GM19043 (cell line): ENCODE measurements around the gene CERK.

Source experiments
- ATAC-seq: cut with Tn5 transposase; IDR thresholded peaks from one replicate; pipeline ENCODE4 v1.9.1; 2021; ENCODE audit warnings: low read depth; ENCODE audit not compliant: unreplicated experiment

CERK gene

GRCh38 chr22:46681010-46681409 is 57.0 kb downstream of the CERK start:
- no peak for ATAC-seq

DNA sequence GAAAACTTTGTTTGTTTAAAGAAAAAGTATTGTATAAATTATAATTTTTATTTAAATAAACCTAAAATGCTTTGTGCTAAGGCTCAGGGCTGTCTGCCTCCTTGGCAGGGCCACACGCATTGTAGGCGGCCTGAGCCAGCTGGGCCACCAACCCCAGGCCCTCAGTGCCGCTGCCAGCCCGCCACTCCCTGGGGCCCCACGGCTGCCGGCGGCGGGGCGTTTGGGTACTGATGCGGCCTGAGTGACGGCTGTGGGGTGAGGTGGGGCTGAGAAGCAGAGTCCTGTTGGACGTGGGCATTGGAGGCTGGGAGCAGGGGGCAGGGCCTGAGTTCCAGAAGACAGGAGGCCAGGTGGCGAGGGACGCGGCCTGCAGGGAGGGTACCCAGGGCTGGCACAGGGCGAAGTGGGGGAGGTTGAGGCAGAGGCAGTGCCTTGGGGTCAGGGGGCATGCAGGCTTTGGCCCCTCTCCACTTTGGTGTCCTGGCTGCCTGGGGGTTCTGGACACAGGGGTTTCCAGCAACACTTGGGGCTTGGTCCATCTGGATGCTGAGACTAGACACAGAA is 58.3 kb downstream of the CERK start:
- ATAC-seq: no peak

- no peak for ATAC-seq
Observed at GRCh38 chr22:46678785-46679700, 59.0 kb downstream of the CERK start.

GRCh38 chr22:46678003-46678657 is 59.9 kb downstream of the CERK start:
- no peak for ATAC-seq

GRCh38 chr22:46677323-46678002 is 60.6 kb downstream of the CERK start:
- no peak for ATAC-seq

GRCh38 chr22:46676881-46677280 is 61.2 kb downstream of the CERK start:
- no peak for ATAC-seq

DNA sequence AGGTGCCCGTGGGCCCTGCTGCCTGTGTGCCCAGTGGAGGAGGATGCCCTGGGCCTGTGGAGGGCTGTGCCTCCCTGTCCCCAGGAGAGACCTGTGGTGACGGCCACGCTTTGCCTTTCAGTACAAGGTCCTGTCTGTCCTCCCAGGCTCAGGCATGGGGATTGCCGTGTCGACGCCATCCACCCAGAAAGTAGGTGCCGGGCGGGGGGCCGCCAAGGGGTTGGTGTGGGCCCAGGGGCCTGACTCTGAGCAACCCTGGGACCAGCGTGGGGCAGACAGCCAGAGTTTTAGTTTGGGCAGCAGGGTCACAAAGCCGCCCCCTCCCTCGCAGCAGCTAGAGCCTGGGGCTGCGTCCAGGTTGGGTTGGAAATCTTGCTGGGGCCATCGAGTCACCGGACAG is 61.6 kb downstream of the CERK start:
- ATAC-seq: no peak

- ATAC-seq: no peak
Observed at GRCh38 chr22:46675938-46676337, 62.1 kb downstream of the CERK start.

GRCh38 chr22:46675479-46675878 is 62.6 kb downstream of the CERK start:
- ATAC-seq: no peak

DNA sequence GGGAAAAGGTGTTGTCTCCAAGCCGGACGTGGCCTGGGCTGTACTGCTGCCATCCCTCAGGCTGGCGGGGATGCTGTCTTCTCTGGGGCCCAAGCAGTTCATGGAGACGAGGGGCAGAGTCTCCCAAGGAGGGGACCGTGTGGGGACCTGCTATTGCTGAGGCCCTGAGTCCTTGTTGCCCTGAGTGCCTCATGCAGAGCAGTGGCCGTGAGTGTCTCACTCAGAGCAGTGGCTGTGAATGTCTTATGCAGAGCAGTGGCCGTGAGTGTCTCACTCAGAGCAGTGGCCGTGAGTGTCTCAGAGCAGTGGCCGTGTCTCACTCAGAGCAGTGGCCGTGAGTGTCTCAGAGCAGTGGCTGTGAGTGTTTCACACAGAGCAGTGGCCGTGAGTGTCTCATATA is 63.1 kb downstream of the CERK start:
- ATAC-seq: no peak

GRCh38 chr22:46674367-46674781 is 63.7 kb downstream of the CERK start:
- peak; percentile 40 for ATAC-seq

- no peak for ATAC-seq
Observed at GRCh38 chr22:46673662-46674236, 64.3 kb downstream of the CERK start.

DNA sequence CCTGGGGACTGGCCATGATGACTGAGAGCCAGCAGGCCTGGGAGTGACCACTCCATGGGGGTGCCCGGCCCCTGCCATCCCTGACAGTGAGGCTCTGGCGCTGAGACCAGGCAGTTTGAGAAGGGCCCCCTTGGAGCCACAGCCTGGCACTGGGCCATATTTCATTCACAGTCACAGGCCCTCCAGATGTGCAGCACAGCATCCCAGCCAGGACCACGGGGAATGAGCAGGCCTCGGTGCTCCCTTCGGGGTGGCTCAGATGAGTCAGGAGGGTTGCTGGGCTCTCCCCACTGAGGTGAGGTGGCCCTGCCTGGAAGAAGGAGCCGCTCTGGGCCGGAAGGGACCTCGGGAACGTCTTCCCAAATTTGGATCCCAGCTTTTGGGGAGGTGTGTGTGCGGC is 64.8 kb downstream of the CERK start:
- ATAC-seq: no peak

- ATAC-seq: no peak
Observed at GRCh38 chr22:46672731-46673130, 65.3 kb downstream of the CERK start.

- ATAC-seq: no peak
Observed at GRCh38 chr22:46671824-46672432, 66.1 kb downstream of the CERK start.

- ATAC-seq: no peak
Observed at GRCh38 chr22:46669201-46669600, 68.9 kb downstream of the CERK start.

DNA sequence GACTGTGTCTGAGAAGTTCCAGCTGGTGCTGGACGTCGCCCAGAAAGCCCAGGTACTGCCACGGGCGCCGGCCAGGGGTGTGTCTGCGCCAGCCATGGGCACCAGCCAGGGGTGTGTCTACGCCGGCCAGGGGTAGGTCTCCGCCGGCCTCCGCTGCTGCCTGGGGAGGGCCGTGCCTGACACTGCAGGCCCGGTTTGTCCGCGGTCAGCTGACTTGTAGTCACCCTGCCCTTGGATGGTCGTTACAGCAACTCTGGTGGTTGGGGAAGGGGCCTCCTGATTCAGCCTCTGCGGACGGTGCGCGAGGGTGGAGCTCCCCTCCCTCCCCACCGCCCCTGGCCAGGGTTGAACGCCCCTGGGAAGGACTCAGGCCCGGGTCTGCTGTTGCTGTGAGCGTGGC is 69.9 kb downstream of the CERK start:
- ATAC-seq: no peak

DNA sequence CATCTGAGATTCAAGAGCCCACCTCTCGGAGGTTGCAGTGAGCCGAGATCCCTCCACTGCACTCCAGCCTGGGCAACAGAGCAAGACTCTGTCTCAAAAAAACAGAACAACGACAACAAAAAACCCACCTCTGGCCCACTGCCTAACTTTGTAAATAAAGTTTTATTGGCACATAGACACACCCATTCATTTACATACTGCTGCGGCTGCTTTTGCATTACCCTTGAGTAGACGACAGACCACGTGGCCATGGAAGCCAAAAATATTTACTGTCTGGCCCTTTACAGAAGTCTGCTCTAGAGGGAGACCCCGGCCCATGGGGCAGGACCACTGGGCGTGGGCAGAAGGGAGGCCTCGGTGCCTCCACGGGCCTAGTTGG is 70.8 kb downstream of the CERK start:
- ATAC-seq: no peak

DNA sequence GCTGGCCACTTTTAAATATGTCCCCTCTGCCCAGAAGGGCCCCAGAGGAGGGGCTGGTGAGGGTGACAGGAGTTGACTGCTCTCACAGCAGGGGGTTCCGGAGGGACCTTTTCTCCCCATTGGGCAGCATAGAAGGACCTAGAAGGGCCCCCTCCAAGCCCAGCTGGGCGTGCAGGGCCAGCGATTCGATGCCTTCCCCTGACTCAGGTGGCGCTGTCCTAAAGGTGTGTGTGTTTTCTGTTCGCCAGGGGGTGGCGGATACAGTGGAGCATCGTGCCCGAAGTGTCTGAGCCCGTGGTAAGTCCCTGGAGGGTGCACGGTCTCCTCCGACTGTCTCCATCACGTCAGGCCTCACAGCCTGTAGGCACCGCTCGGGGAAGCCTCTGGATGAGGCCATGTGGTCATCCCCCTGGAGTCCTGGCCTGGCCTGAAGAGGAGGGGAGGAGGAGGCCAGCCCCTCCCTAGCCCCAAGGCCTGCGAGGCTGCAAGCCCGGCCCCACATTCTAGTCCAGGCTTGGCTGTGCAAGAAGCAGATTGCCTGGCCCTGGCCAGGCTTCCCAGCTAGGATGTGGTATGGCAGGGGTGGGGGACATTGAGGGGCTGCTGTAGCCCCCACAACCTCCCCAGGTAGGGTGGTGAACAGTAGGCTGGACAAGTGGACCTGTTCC is 71.3 kb downstream of the CERK start:
- ATAC-seq: no peak

- no peak for ATAC-seq
Observed at GRCh38 chr22:46665751-46666280, 72.2 kb downstream of the CERK start.
